ENCODE data around the gene JCHAIN. TPM values are rescaled to one million over a fixed set of nuclear protein-coding genes. Genes with fewer than 3 reads are reported as not detected.

Gene JCHAIN
- total and polyA plus RNA-seq, 2 of the 4 experiments (the other 2 are of a cell fraction): 0.72 to 0.86 TPM

GRCh38 chr4:70640192-70640591 lies 26.1 kb downstream of the JCHAIN start:
- no peaks in the 10 kb centered on the region for H3K9me1 ChIP-seq (ENCODE audit: insufficient read depth, low read length)
- ChIA-PET CTCF (no interaction called here), POLR2A (ENCODE audit: unreplicated experiment) (no interaction called here)
- ATAC-seq (ENCODE audit: low read depth) (no peak), DNase-seq (no peak)
- intact Hi-C loops (cut with micrococcal nuclease): no loop called here
- no peaks in the 10 kb centered on the region; the same call in 1 of the 2 replicates for H3K27me3 ChIP-seq (ENCODE audit: control insufficient read depth, insufficient read depth, low read length)
- dilution Hi-C loops (cut with HindIII; ENCODE audit: low sequenced_read_pairs, unreplicated experiment): no loop called here
- H2BK120ac ChIP-seq (ENCODE audit: low read depth, low read length): no peak overlapping the region
- no peak overlapping the region for H3K4ac ChIP-seq (ENCODE audit: low read depth, low read length)
- no peak overlapping the region for H3K23ac ChIP-seq (ENCODE audit: low read depth, low read length)
- H3K36me3 ChIP-seq (ENCODE audit: control insufficient read depth, insufficient read depth, low read length): no peaks in the 10 kb centered on the region
- H3K18ac ChIP-seq (ENCODE audit: low read depth, low read length): no peak overlapping the region
- H2BK5ac ChIP-seq (ENCODE audit: low read depth, low read length, poor library complexity, severe bottlenecking): no peak overlapping the region
- no TSS peak for BruUV-seq (replicated peaks)
- no peak overlapping the region for H3K4me3 ChIP-seq (ENCODE audit: insufficient read depth, low read depth, low read length)
- H3K14ac ChIP-seq (replicated peaks; ENCODE audit: low read depth, low read length): no peak overlapping the region
- H2BK20ac ChIP-seq (ENCODE audit: low read depth, low read length): no peak overlapping the region
- 60% methylated on average over 1 of the region's 2 CpGs; no CpG with 5 or more reads in 1 of the 2 experiments for WGBS, 2 experiments (ENCODE audit: extremely low coverage in 2 of 2, insufficient read length in 1 of 2)
- no peaks in the 10 kb centered on the region for H4K20me1 ChIP-seq (ENCODE audit: insufficient read depth, low read length)
- no peaks in the 10 kb centered on the region for H3K79me1 ChIP-seq (ENCODE audit: low read depth in 1 of 2, low read length in 2 of 2)
- no peak overlapping the region for H2BK15ac ChIP-seq (ENCODE audit: low read depth, low read length)
- H3K56ac ChIP-seq (ENCODE audit: extremely low read depth, insufficient read depth, low read length): no peak overlapping the region
- H3K9me3 ChIP-seq (ENCODE audit: control insufficient read depth, insufficient read depth, low read length): no peaks in the 10 kb centered on the region
- no peak overlapping the region for H2AK5ac ChIP-seq (ENCODE audit: low read depth, low read length)
- no peak overlapping the region for H3K4me2 ChIP-seq (ENCODE audit: low read depth, low read length)
- no peak overlapping the region for H3K9ac ChIP-seq (ENCODE audit: low read depth, low read length)
- in situ Hi-C loops (cut with MboI; ENCODE audit: low sequenced_read_pairs): loop anchor here (25.0 kb wide), 1 partner anchor 922 kb away; no protein-coding TSS in a partner anchor
- no peak overlapping the region for H4K8ac ChIP-seq (ENCODE audit: low read depth in 2 of 2, low read length in 2 of 2)
- no peak overlapping the region for H2AFZ ChIP-seq (replicated peaks; ENCODE audit: low read length, poor library complexity)
- no peak overlapping the region for H2AK9ac ChIP-seq (replicated peaks; ENCODE audit: low read depth, low read length, poor library complexity)
- peaks cover 3% of the 10 kb centered on the region; the same call in 1 of the 2 replicates for H3K4me1 ChIP-seq (ENCODE audit: control insufficient read depth, insufficient read depth, low read length)
- no peak overlapping the region for H3K27ac ChIP-seq (ENCODE audit: insufficient read depth, low read length)
- TF ChIP-seq CHD1 (IDR thresholded peaks at IDR 0.05; ENCODE audit: low read depth, low read length): no peak
- no peak overlapping the region for H4K5ac ChIP-seq (ENCODE audit: low read depth, low read length)
- no peak overlapping the region for H4K91ac ChIP-seq (ENCODE audit: insufficient read depth, low read depth, low read length)

All from IMR-90 (cell line).